Measurements from ENCODE around the gene ZSCAN18.

ZSCAN18 gene

GRCh38 chr19:58044886-58045285 is 53.1 kb downstream of the ZSCAN18 start:
- DNase-seq (ENCODE audit: low read depth in 3 of 3, low spot score in 1 of 3) = no peak

- no peak for DNase-seq (ENCODE audit: low read depth in 3 of 3, low spot score in 1 of 3)
These were observed 53.6 kb downstream of the ZSCAN18 start for GRCh38 chr19:58044391-58044790.

GRCh38 chr19:58042495-58043340 is 55.3 kb downstream of the ZSCAN18 start:
- DNase-seq (ENCODE audit: low read depth in 3 of 3, low spot score in 1 of 3) = no peak

GRCh38 chr19:58040751-58041525 is 57.1 kb downstream of the ZSCAN18 start:
- no peak for DNase-seq (ENCODE audit: low read depth in 3 of 3, low spot score in 1 of 3)

GRCh38 chr19:58038688-58039204 is 59.3 kb downstream of the ZSCAN18 start:
- no peak for DNase-seq (ENCODE audit: low read depth in 3 of 3, low spot score in 1 of 3)

GRCh38 chr19:58037927-58038687 is 59.9 kb downstream of the ZSCAN18 start:
- no peak for DNase-seq (ENCODE audit: low read depth in 3 of 3, low spot score in 1 of 3)

- DNase-seq (ENCODE audit: low read depth in 3 of 3, low spot score in 1 of 3) = no peak
These were observed 62.2 kb downstream of the ZSCAN18 start for GRCh38 chr19:58035863-58036262.

- DNase-seq (ENCODE audit: low read depth in 3 of 3, low spot score in 1 of 3) = no peak
These were observed 63.6 kb downstream of the ZSCAN18 start for GRCh38 chr19:58034477-58034793.

Data from stimulated activated CD4-positive, alpha-beta T cell treated with anti-CD3 and anti-CD28 coated beads, TNF-alpha, amount 100 ng/mL, for 1 hour (primary cell).